WTC11 (cell line): Measurements from ENCODE around the gene ZNF598. TPM values are rescaled to one million over a fixed set of nuclear protein-coding genes. Genes with fewer than 3 reads are reported as not detected.

Source experiments
- ATAC-seq: fragments of 200-7000 bp; cut with Tn5 transposase; 2 replicates; pipeline ENCODE4 v1.10.0; 2021; ENCODE audit warnings: mild to moderate bottlenecking, moderate library complexity
- CTCF ChIA-PET: fragments of 300-600 bp; sonication (Branson Sonifier 250); formaldehyde crosslinking; loops from one replicate; lab custom pipeline; 2021; ENCODE audit warnings: antibody characterized with exemption; lab: Charles Lee
- POLR2A ChIA-PET: fragments of 350-600 bp; sonication (Branson Sonifier 250); formaldehyde crosslinking; loops from one replicate; lab custom pipeline; 2021; ENCODE audit warnings: antibody characterized with exemption; lab: Charles Lee
- DNase-seq: peaks from one replicate; pipeline ENCODE4 v3.0.0; 2021; ENCODE audit warnings: low spot score
- H3K27ac Mint-ChIP-seq: 2 replicates; pipeline ENCODE4 v1.8.0; 2021; ENCODE audit warnings: mixed read lengths
- H3K27me3 Mint-ChIP-seq: 2 replicates; pipeline ENCODE4 v1.8.0; 2021; ENCODE audit warnings: low read depth, mild to moderate bottlenecking, moderate library complexity, mixed read lengths
- H3K36me3 Mint-ChIP-seq: 2 replicates; pipeline ENCODE4 v1.8.0; 2021; ENCODE audit warnings: mixed read lengths
- H3K4me1 Mint-ChIP-seq: 2 replicates; pipeline ENCODE4 v1.8.0; 2022; ENCODE audit warnings: mixed read lengths
- H3K4me3 Mint-ChIP-seq: 2 replicates; pipeline ENCODE4 v1.8.0; 2021; ENCODE audit warnings: mild to moderate bottlenecking, moderate library complexity, mixed read lengths
- H3K9me3 Mint-ChIP-seq: 2 replicates; pipeline ENCODE4 v1.8.0; 2021; ENCODE audit warnings: mixed read lengths
- AFF4 ChIP-seq: sonication (generic); formaldehyde crosslinking; IDR thresholded peaks from 2 replicates; pipeline ENCODE4 v1.8.1; 2023; ENCODE audit warnings: mild to moderate bottlenecking, missing genetic modification reagents, borderline replicate concordance
- ATF1 ChIP-seq: sonication (generic); formaldehyde crosslinking; IDR thresholded peaks from 2 replicates; pipeline ENCODE4 v1.8.1; 2023; ENCODE audit warnings: mild to moderate bottlenecking, moderate library complexity, missing genetic modification reagents
- CBFB ChIP-seq: sonication (generic); formaldehyde crosslinking; IDR thresholded peaks from 2 replicates; pipeline ENCODE4 v1.8.1; 2022; ENCODE audit warnings: mild to moderate bottlenecking, low read depth, missing genetic modification reagents
- CREM ChIP-seq: sonication (generic); formaldehyde crosslinking; IDR thresholded peaks from 2 replicates; pipeline ENCODE4 v1.8.1; 2022; ENCODE audit warnings: mild to moderate bottlenecking, missing genetic modification reagents, moderate library complexity
- ELF4 ChIP-seq: sonication (generic); formaldehyde crosslinking; IDR thresholded peaks from 2 replicates; pipeline ENCODE4 v1.8.1; 2022; ENCODE audit warnings: low read depth, mild to moderate bottlenecking, moderate library complexity, missing genetic modification reagents
- EMX1 ChIP-seq: fragments of 250-450 bp; sonication (Bioruptor Pico); IDR thresholded peaks from 2 replicates; pipeline ENCODE4 v1.8.0; 2021; ENCODE audit warnings: mild to moderate bottlenecking
- ERG ChIP-seq: fragments of 250-450 bp; sonication (Bioruptor Pico); IDR thresholded peaks from 2 replicates; pipeline ENCODE4 v1.8.0; 2021; ENCODE audit warnings: mild to moderate bottlenecking
- HMGXB4 ChIP-seq: sonication (generic); formaldehyde crosslinking; IDR thresholded peaks from 2 replicates; pipeline ENCODE4 v1.8.1; 2023; ENCODE audit warnings: mild to moderate bottlenecking, moderate library complexity, missing genetic modification reagents
- KAT7 ChIP-seq: sonication (generic); formaldehyde crosslinking; IDR thresholded peaks from 2 replicates; pipeline ENCODE4 v1.8.1; 2023; ENCODE audit warnings: missing genetic modification reagents, mild to moderate bottlenecking, borderline replicate concordance
- MLX ChIP-seq: sonication (generic); formaldehyde crosslinking; IDR thresholded peaks from 2 replicates; pipeline ENCODE4 v1.8.1; 2023; ENCODE audit warnings: mild to moderate bottlenecking, missing genetic modification reagents, moderate library complexity
- NFYB ChIP-seq: sonication (generic); formaldehyde crosslinking; conservative IDR thresholded peaks from 2 replicates; pipeline ENCODE4 v1.8.0; 2022; ENCODE audit warnings: low read depth, missing genetic modification reagents
- NR2C2 ChIP-seq: sonication (generic); formaldehyde crosslinking; IDR thresholded peaks from 2 replicates; pipeline ENCODE4 v1.8.0; 2022; ENCODE audit warnings: mild to moderate bottlenecking, missing genetic modification reagents
- OVOL2 ChIP-seq: fragments of 250-450 bp; sonication (Bioruptor Pico); IDR thresholded peaks from 2 replicates; pipeline ENCODE4 v1.9.0; 2021; ENCODE audit warnings: mild to moderate bottlenecking, borderline replicate concordance
- PRDM15 ChIP-seq: sonication (generic); formaldehyde crosslinking; IDR thresholded peaks from 2 replicates; pipeline ENCODE4 v1.8.0; 2022; ENCODE audit warnings: missing genetic modification reagents
- SMAD4 ChIP-seq: sonication (generic); formaldehyde crosslinking; IDR thresholded peaks from 2 replicates; pipeline ENCODE4 v1.8.0; 2022; ENCODE audit warnings: mild to moderate bottlenecking, missing genetic modification reagents
- SOX15 ChIP-seq: fragments of 250-450 bp; sonication (Bioruptor Pico); IDR thresholded peaks from 2 replicates; pipeline ENCODE4 v1.9.0; 2021; ENCODE audit warnings: mild to moderate bottlenecking
- USF1 ChIP-seq: sonication (generic); formaldehyde crosslinking; IDR thresholded peaks from 2 replicates; pipeline ENCODE4 v1.8.0; 2022; ENCODE audit warnings: mild to moderate bottlenecking, missing genetic modification reagents
- USF2 ChIP-seq: sonication (generic); formaldehyde crosslinking; IDR thresholded peaks from 2 replicates; pipeline ENCODE4 v1.8.1; 2023; ENCODE audit warnings: mild to moderate bottlenecking, missing genetic modification reagents, moderate library complexity
- ZNF416 ChIP-seq: fragments of 250-450 bp; sonication (Bioruptor Pico); IDR thresholded peaks from 2 replicates; pipeline ENCODE4 v1.9.0; 2021; ENCODE audit warnings: mild to moderate bottlenecking, inconsistent platforms
- ZNF512 ChIP-seq: sonication (generic); formaldehyde crosslinking; IDR thresholded peaks from 2 replicates; pipeline ENCODE4 v1.8.1; 2022; ENCODE audit warnings: missing genetic modification reagents, borderline replicate concordance
- total RNA-seq: library from RNA; stranded (reverse); gene quantifications from 3 replicates; pipeline ENCODE4 v1.2.3, GENCODE V29; 2021

ZNF598 gene
- total RNA-seq, 1 experiment from 2014 or later = 66.4 TPM

- peak overlapping the region; percentile 74; the same call in 1 of the 2 replicates for H3K27ac Mint-ChIP-seq
- H3K4me1 Mint-ChIP-seq = no peaks in the 10 kb centered on the region
- no peaks in the 10 kb centered on the region for H3K9me3 Mint-ChIP-seq
- TF ChIP-seq NFYB (CRISPR knock-in tag) (no peak), ZNF416 (no peak), NR2C2 (CRISPR knock-in tag) (no peak), KAT7 (no peak), HMGXB4 (CRISPR knock-in tag) (no peak), EMX1 (CRISPR knock-in tag) (no peak)
- TF ChIP-seq, all 79 proteins: peak for 0
- H3K27me3 Mint-ChIP-seq = no peaks in the 10 kb centered on the region
- ATAC-seq (no peak), DNase-seq (no peak)
- H3K36me3 Mint-ChIP-seq = no peaks in the 10 kb centered on the region
- POLR2A ChIA-PET = no interaction called here
- CTCF ChIA-PET = interaction anchor here (0.6 to 1.4 kb wide), 3 partner anchors 14 to 103 kb away, joined by 3 to 4 read pairs (median 3); no protein-coding TSS in a partner anchor
- no peak overlapping the region for H3K4me3 Mint-ChIP-seq
Observed at GRCh38 chr16:2037647-2038381, 28.2 kb upstream of the ZNF598 start.

- no peaks in the 10 kb centered on the region for H3K4me1 Mint-ChIP-seq
- H3K27me3 Mint-ChIP-seq = no peaks in the 10 kb centered on the region
- DNase-seq (no peak), ATAC-seq (no peak)
- no peak overlapping the region for H3K27ac Mint-ChIP-seq
- H3K4me3 Mint-ChIP-seq = no peak overlapping the region
- H3K36me3 Mint-ChIP-seq = no peaks in the 10 kb centered on the region
- H3K9me3 Mint-ChIP-seq = no peaks in the 10 kb centered on the region
- ChIA-PET CTCF (interaction anchor here (1.4 kb wide), 1 partner anchor 103 kb away, joined by 4 read pairs; no protein-coding TSS in a partner anchor), POLR2A (no interaction called here)
- TF ChIP-seq CBFB (CRISPR knock-in tag) (no peak), USF2 (CRISPR knock-in tag) (no peak), SMAD4 (CRISPR knock-in tag) (no peak), SOX15 (CRISPR knock-in tag) (no peak), AFF4 (no peak), ERG (CRISPR knock-in tag) (no peak), OVOL2 (CRISPR knock-in tag) (no peak), MLX (CRISPR knock-in tag) (no peak), CREM (no peak), ZNF512 (CRISPR knock-in tag) (no peak), ELF4 (CRISPR knock-in tag) (no peak), ATF1 (CRISPR knock-in tag) (no peak), USF1 (CRISPR knock-in tag) (no peak), PRDM15 (CRISPR knock-in tag) (no peak)
Observed at GRCh38 chr16:2037115-2037514, 27.5 kb upstream of the ZNF598 start.
